GM12878 (cell line): ENCODE results near the gene SUMF1. TPM values are rescaled to one million over a fixed set of nuclear protein-coding genes. Genes with fewer than 3 reads are reported as not detected.

Experiments
- ATAC-seq: fragments of 200-7000 bp; cut with Tn5 transposase; 3 replicates; pipeline ENCODE4 v1.9.1; 2020; ENCODE audit warnings: mild to moderate bottlenecking, moderate library complexity
- BruUV-seq: library from RNA; stranded (reverse); fragments of 400-500 nt; replicated peaks from 2 replicates; lab custom pipeline; 2021; lab: Mats Ljungman, UMichigan
- CTCF ChIA-PET: fragments of 300-600 bp; sonication (Branson Sonifier 250); formaldehyde crosslinking; extraction: SDS; loops from one replicate; lab custom pipeline; 2021; ENCODE audit warnings: inconsistent platforms; lab: Yijun Ruan, JAX
- POLR2A ChIA-PET: fragments of 350-600 bp; formaldehyde crosslinking; extraction: SDS; loops from one replicate; lab custom pipeline; 2021; ENCODE audit warnings: inconsistent platforms; lab: Charles Lee
- RAD21 ChIA-PET: fragments of 300-600 bp; sonication (Branson Sonifier 250); formaldehyde crosslinking; loops from one replicate; lab custom pipeline; 2023; ENCODE audit warnings: antibody characterized with exemption; ENCODE audit not compliant: unreplicated experiment; lab: Charles Lee
- SMC1A ChIA-PET: fragments of 300-600 bp; sonication (Branson Sonifier 250); formaldehyde crosslinking; loops from one replicate; lab custom pipeline; 2023; ENCODE audit not compliant: unreplicated experiment, uncharacterized antibody; lab: Charles Lee
- DNase-seq: peaks from one replicate; pipeline ENCODE4 v3.0.0-alpha.2; 2011; ENCODE audit warnings: low read depth, low spot score
- FAIRE-seq: peaks from 3 replicates; lab custom pipeline; 2011; peaks lifted over from hg19 to GRCh38; lab: Jason Lieb, UNC
- H2AFZ ChIP-seq: 2 replicates; pipeline ENCODE4 v1.6.0; 2011; ENCODE audit warnings: low read depth, low read length, control low read depth; ENCODE audit not compliant: control insufficient read depth
- H3K27ac ChIP-seq: 2 replicates; pipeline ENCODE4 v1.5.1; 2011; ENCODE audit warnings: control low read depth; ENCODE audit not compliant: control insufficient read depth, insufficient read depth
- H3K27me3 ChIP-seq, 2 experiments: replicated peaks in 1 of 2; 2 replicates each; pipeline versions ENCODE4 v1.6.0 to v1.6.1; 2011; ENCODE audit warnings: low read length in 1 of 2; ENCODE audit not compliant: control insufficient read depth in 2 of 2, insufficient read depth in 2 of 2
- H3K36me3 ChIP-seq, 2 experiments: 2 replicates each; pipeline ENCODE4 v1.5.1; 2011; ENCODE audit warnings: low read length in 1 of 2; ENCODE audit not compliant: control insufficient read depth in 2 of 2, insufficient read depth in 2 of 2
- H3K4me1 ChIP-seq: 2 replicates; pipeline ENCODE4 v1.6.1; 2011; ENCODE audit warnings: mild to moderate bottlenecking, low read length, moderate library complexity, mixed read lengths; ENCODE audit not compliant: control insufficient read depth, insufficient read depth
- H3K4me2 ChIP-seq: 2 replicates; pipeline ENCODE4 v1.6.0; 2011; ENCODE audit warnings: control low read depth; ENCODE audit not compliant: control insufficient read depth, insufficient read depth
- H3K4me3 ChIP-seq: fragments of 200-600 bp; sonication (generic); 2 replicates; pipeline ENCODE4 v1.5.1; 2016
- H3K79me2 ChIP-seq: 2 replicates; pipeline ENCODE4 v1.6.0; 2011; ENCODE audit warnings: low read length; ENCODE audit not compliant: control insufficient read depth, insufficient read depth
- H3K9ac ChIP-seq: 2 replicates; pipeline ENCODE4 v1.8.0; 2011; ENCODE audit warnings: low read length, control low read depth, mixed read lengths; ENCODE audit not compliant: control insufficient read depth, insufficient read depth
- H3K9me3 ChIP-seq: replicated peaks from 3 replicates; pipeline ENCODE4 v1.5.1; 2011; ENCODE audit warnings: mild to moderate bottlenecking, low read length; ENCODE audit not compliant: control insufficient read depth, insufficient read depth
- H4K20me1 ChIP-seq: 2 replicates; pipeline ENCODE4 v1.6.0; 2011; ENCODE audit not compliant: control insufficient read depth, insufficient read depth
- CHD4 ChIP-seq: fragments of 200-600 bp; sonication (generic); IDR thresholded peaks from 2 replicates; pipeline ENCODE4 v1.6.1; 2016; ENCODE audit warnings: mild to moderate bottlenecking
- CREM ChIP-seq: IDR thresholded peaks from 2 replicates; pipeline ENCODE4 v1.6.1; 2014; ENCODE audit warnings: antibody characterized with exemption, low read depth
- E4F1 ChIP-seq: fragments of 450-650 bp; IDR thresholded peaks from 2 replicates; pipeline ENCODE4 v1.6.1; 2018; ENCODE audit warnings: borderline replicate concordance, mild to moderate bottlenecking; ENCODE audit not compliant: partially characterized antibody
- HCFC1 ChIP-seq: fragments of 150-350 bp; IDR thresholded peaks from 2 replicates; pipeline ENCODE4 v1.6.1; 2014; ENCODE audit warnings: low read length
- JUND ChIP-seq: IDR thresholded peaks from 2 replicates; pipeline ENCODE4 v1.6.1; 2012; ENCODE audit warnings: low read depth, mild to moderate bottlenecking, low read length, improper control_type of control experiment, moderate library complexity
- KAT2A ChIP-seq: conservative IDR thresholded peaks from 2 replicates; pipeline ENCODE4 v1.6.1; 2011; ENCODE audit warnings: low read depth, low read length; ENCODE audit not compliant: control insufficient read depth
- MEF2A ChIP-seq: IDR thresholded peaks from 2 replicates; pipeline ENCODE4 v1.6.1; 2011; ENCODE audit warnings: low read depth, mild to moderate bottlenecking, low read length, moderate library complexity; ENCODE audit not compliant: insufficient read depth
- PAX5 ChIP-seq: IDR thresholded peaks from 2 replicates; pipeline ENCODE4 v1.6.1; 2011; ENCODE audit warnings: low read depth, low read length, borderline replicate concordance
- POLR2AphosphoS2 ChIP-seq: IDR thresholded peaks from 2 replicates; pipeline ENCODE4 v1.6.1; 2011; ENCODE audit warnings: low read depth, mild to moderate bottlenecking, low read length, improper control_type of control experiment, moderate library complexity
- POU2F2 ChIP-seq: IDR thresholded peaks from 3 replicates; pipeline ENCODE4 v1.6.1; 2011; ENCODE audit warnings: low read depth, mild to moderate bottlenecking, low read length, borderline replicate concordance
- PRDM15 ChIP-seq: fragments of 450-650 bp; formaldehyde crosslinking; IDR thresholded peaks from 2 replicates; pipeline ENCODE4 v1.4.0; 2020; ENCODE audit warnings: mild to moderate bottlenecking, moderate library complexity
- SMARCA5 ChIP-seq: fragments of 450-650 bp; IDR thresholded peaks from 2 replicates; pipeline ENCODE4 v1.6.1; 2017; ENCODE audit warnings: mild to moderate bottlenecking
- ZNF687 ChIP-seq: fragments of 450-650 bp; IDR thresholded peaks from 2 replicates; pipeline ENCODE4 v1.6.1; 2017; ENCODE audit warnings: mild to moderate bottlenecking, moderate library complexity
- WGBS: methylation state at CpG from one replicate; pipeline ENCODE4 v1.1.6; 2016; ENCODE audit warnings: low lambda C conversion rate; ENCODE audit not compliant: insufficient replicate concordance, insufficient coverage; ENCODE audit errors: missing lambda C conversion rate; 5-methylcytosine and 5-hydroxymethylcytosine counted together
- in situ Hi-C: fragments of 300-500 bp; cut with MboI; formaldehyde crosslinking; loops from 9 replicates; pipeline ENCODE4 v1.14.3; 2018; ENCODE audit warnings: mixed read lengths
- intact Hi-C: fragments of 100-400 bp; cut with micrococcal nuclease; formaldehyde crosslinking; loops from one replicate; pipeline ENCODE4 v1.14.2; 2022; ENCODE audit not compliant: unreplicated experiment
- polyA plus RNA-seq, 11 experiments: library from polyadenylated mRNA; depleted of rRNA in 4 of 11; unstranded in 6 of 11; stranded (reverse) in 5 of 11; fragments of >200 nt; fragmentation: Nextera tagmentation in 4 of 11; fragmentation: Illumina TruSeq in 1 of 11; extraction: Ambion mirVana in 4 of 11; extraction: Trizol in 1 of 11; gene quantifications; 1 replicate in 1 of 11; 2 replicates in 10 of 11; pipeline versions ENCODE4 v1.2.1 to v1.2.3, GENCODE V29; 2011 to 2016; ENCODE audit warnings: inconsistent platforms in 2 of 11, missing spikeins in 2 of 11, low read depth in 1 of 11
- total RNA-seq, 4 experiments: library from RNA; depleted of rRNA in 3 of 4; stranded (reverse); fragments of >200 nt in 3 of 4; fragmentation: Illumina TruSeq in 1 of 4; extraction: Trizol in 1 of 4; gene quantifications; 2 replicates each; pipeline versions ENCODE4 v1.2.1 to v1.2.3, GENCODE V29; 2013 to 2021

Gene SUMF1
- total and polyA plus RNA-seq, 10 of the 15 experiments (the other 5 are each of a cell fraction or from before 2014, with no cell fraction given): 3.2 to 14.3 (median 8.5) TPM

GRCh38 chr3:4515916-4516579, 49.0 kb upstream of the SUMF1 start:
- intact Hi-C loops (no loop called here), in situ Hi-C loops (no loop called here)
- no peak for FAIRE-seq
- Histone ChIP-seq H3K4me1 (peaks cover 8% of the 10 kb centered on the region), H3K27me3 (no peaks in the 10 kb centered on the region), H3K27ac (no peak overlapping the region), H3K9me3 (no peaks in the 10 kb centered on the region), H2AFZ (no peak overlapping the region), H4K20me1 (peaks cover 7% of the 10 kb centered on the region; the same call in 1 of the 2 replicates), H3K9ac (no peak overlapping the region), H3K4me2 (no peak overlapping the region), H3K36me3 (peaks cover 4 to 15% of the 10 kb centered on the region in 2 experiments; a peak in 3 of 4 replicates), H3K79me2 (no peaks in the 10 kb centered on the region; the same call in none of the 2 replicates), H3K4me3 (no peak overlapping the region)
- SMC1A ChIA-PET: interaction anchor here (0.6 to 2.0 kb wide), 4 partner anchors 15 to 324 kb away, joined by 3 to 6 read pairs (median 4); no protein-coding TSS in a partner anchor
- CTCF ChIA-PET: interaction anchor here (0.9 to 1.0 kb wide), 2 partner anchors 23 to 89 kb away, joined by 3 to 4 read pairs; partner anchors contain the start of gene ITPR1
- POLR2A ChIA-PET: interaction anchor here (1.3 kb wide), 1 partner anchor 23 kb away, joined by 4 read pairs; the partner anchor contains the start of gene ITPR1
- BruUV-seq: no TSS peak
- RAD21 ChIA-PET: interaction anchor here (1.2 to 1.9 kb wide), 4 partner anchors 12 to 165 kb away, joined by 3 to 7 read pairs (median 4); partner anchors contain the start of gene ITPR1
- no peak for DNase-seq
- WGBS: 77% methylated on average over 7 of the region's 7 CpGs
- no peak for ATAC-seq
- TF ChIP-seq CREM (no peak), E4F1 (no peak), PAX5 (no peak), PRDM15 (CRISPR knock-in tag) (no peak), SMARCA5 (no peak), ZNF687 (no peak), POLR2AphosphoS2 (no peak), KAT2A (no peak), POU2F2 (no peak), JUND (no peak), HCFC1 (no peak), MEF2A (no peak), CHD4 (no peak)
